NCI-H1417 treated with DMSO at 0.1 percent for 48 hours (cell line): ENCODE measurements around the gene SLC7A1.

Experiments
- DNase-seq: peaks from one replicate; lab custom pipeline; 2025; lab: John Stamatoyannopoulos, UW

SLC7A1 gene

DNA sequence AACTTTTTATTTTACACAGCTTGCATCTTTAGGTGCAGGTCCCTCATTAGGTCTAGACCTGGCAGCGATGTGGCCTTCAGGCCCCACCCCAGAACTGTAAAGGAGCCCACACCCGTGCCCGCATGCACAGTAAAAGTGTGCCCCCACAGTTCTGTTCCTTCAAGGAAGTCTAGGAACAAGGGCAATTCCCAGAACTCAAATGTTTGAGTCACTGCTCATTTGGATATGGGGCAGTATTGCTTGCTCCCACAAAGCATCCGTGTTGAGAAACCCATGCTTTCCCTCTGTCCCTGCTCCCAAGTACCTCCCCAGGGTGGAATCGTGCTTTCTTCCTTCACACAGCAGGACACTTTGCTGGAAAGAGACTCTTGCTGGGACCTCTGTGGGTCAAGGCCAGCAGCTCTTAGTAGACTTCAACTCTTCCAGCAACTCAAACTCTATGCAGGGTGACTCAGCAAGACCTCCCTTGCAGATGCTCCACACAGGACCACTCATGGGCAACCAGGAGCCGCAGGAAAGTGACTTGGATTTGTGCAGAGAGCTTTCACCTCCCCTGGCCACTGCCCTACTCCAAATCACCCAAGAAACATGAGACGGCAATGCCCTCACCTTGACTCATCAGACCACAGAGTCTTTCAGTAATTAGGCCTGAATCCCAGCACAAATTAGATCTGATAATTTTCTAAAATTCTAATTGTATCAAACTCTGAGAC is 12.3 kb downstream of the SLC7A1 start:
- no peak for DNase-seq

DNA sequence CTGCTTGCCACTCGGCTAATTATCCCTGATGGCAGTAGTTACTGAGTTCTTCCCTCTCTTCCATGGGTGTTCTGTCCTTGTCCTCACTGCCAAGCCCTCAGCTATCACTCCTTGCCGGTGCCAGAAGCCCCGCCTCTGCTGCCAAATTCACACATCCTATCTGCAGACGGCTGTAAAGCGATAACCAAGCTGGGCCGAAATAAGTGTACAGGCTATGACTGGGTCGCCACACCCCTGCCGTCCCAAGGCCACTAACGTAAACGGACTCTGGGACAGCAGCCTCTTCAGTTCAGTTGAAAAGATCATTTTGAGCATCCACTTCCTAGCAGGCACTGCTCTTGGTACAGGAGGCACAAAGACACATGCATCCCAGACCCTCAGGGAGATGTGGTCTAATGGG is 13.3 kb downstream of the SLC7A1 start:
- DNase-seq, result no peak

DNA sequence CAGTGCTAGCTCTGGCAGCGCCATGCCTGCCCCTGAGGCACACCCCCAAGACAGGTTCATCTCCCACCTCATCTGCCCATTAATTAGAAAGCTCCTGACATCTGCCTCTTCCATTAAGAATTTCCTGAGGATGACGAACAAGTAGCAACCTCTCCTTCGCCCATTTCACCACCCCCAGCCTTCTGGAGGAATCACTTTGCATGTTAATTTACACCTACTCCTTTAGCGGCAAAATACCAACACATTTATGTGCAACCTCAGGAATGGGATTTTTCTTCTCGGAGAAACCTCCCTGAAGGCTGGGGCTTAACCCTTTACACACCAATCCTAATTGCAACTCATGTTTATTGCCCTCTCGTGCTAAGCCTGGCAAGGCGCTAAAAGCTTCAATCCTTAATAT is 13.8 kb downstream of the SLC7A1 start:
- DNase-seq, result no peak

DNA sequence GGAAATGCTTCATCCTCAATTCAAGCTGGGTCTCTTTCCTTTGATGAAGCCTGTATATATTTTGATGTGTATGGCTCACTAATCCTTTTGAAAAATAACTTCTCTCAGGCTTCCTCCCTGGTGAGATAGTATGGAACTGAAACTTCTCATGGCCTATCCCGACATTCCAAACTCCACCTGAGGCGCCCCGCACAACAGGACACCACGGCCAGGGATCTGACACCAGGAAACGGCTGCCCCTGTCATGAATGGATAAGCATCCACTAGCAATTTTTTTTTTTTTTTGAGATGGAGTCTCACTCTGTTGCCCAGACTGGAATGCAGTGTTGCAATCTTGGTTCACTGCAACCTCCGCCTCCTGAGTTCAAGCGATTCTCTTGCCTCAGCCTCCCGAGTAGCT is 16.4 kb downstream of the SLC7A1 start:
- DNase-seq, result no peak

DNA sequence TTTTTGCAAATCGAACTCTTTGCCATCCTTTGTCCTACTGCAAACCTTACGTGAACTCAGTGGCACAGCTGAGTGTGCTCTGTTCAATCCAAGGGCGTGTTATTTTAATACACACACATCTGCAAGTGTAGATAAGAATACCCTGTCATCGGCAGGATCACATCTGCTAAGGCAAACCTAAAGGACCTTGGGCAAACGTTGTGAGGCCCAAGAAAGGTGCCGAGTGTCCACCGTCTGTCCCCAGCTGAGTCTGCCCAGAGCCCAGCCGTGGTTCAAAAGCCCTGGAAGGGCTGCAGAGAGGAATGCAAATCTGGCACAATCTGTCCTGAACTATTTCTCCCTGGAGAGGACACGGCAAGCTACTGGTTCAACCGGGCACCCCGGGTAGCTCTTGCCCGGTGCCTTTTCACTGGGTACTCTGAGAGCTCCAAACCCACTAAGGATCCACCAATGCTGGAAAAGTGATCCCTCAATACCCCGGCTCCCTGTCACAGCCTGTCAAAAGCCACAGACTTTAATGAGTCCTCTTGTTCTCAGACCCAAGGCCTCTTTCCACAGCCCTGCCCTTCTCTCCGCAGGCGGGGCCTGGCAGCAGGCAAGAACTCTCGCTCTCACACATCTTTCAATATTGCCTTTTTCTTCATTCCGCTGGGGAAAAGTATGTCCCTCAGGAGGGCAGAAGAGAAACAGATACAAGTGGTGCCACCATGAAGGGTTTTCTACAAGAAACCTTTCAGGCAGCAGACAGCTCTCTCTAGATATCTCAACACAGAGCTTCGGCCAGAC is 17.0 kb downstream of the SLC7A1 start:
- no peak for DNase-seq

DNA sequence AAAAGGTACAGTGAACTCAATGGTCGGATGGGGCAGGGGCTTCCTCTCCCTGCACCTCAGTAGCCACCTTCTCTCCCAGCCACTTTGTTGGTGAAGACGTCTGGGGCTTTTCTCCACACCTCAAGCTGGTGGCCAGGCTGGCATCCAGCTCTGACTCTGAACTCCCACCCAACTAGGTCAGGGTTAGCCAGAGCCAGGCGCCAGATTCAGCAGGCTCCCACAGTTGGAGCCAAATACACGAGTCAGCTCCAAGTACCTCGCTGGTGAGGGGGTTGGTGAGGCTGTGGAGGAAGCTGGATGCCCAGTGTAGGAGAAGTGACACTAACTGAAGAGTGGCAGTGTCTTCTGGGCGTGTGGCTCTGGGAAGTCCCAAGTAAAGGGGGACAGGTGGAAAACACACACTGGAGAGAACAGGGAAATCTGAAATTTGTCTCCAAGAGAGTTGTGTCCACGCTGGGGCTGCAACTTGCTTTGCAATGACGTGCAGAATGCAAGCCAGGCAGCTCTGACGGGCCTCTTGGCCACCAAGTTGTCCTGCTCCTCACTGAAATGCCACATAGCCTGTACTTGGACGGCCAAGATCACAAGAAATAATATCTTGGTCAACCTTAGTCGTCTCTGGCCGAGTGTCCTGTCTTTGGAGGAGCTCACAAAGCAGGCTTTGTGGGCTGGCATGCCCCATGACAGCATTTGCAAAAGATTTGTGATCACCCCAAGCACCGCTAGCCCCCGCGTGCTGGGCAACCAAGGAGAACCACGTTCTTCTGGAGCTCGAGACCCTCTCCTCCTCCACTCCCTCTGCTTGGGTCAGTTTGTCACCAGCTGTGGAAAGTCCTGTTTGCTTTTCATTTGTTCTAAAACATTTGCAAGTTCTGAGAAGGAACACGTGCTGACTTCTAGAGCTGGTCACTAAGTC is 18.1 kb downstream of the SLC7A1 start:
- no peak for DNase-seq

DNA sequence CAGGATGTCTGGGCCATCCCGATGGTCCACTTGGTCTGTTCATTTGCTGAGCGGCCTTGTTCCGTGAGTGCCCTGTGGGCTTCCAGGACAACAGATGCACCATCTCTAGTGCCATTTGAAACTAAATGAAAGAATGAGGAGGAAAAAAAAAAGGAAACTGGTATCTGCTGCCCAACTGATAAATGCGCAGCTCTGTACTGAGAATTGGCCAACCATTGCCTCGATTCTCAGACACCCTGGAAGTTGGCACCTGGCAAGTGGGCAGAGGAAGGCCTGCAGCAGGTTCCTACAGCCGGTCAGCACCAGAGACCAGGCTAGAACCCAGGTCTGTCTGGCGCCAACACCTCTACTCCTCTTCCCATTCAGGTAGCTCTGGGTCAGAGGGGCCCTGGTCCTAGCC is 18.9 kb downstream of the SLC7A1 start:
- no peak for DNase-seq

DNA sequence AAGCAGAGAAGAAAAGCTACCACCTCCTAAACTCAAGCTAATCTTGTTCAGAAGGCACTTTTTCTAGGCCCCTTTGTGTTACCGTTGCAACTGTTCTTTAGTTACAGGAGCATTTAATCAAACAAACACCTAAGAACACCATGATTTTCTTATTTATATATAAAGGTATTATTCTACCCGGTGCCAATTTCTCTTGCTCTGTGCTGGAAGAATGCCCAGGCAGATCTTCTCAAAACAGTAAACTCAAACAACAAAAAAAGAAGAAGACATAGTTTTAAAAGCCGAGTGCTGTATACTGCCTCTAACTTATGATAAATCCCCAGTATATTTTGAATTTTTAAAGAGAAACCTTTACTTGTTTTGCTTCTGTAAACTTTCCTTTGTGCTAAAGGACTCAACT is 20.4 kb downstream of the SLC7A1 start:
- no peak for DNase-seq

DNA sequence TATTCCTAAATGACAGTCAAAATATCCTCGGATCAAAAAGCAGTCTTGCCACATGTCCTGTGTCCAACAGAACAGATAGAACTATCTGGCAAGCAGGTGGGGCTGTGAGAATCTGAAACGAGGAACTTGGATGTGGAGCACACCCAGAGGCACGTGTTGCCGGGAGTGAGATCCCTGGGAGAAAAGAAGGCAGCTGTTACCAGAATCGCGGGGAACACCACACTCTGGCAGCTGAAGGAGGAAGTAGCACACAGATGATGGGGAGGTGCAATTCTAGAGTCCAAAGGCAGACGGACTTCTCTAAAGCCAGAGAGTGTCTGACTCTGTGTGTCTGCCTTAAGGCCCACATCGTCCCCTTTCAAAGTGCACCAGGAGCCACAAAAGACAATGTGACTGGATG is 22.3 kb downstream of the SLC7A1 start:
- no peak for DNase-seq

DNA sequence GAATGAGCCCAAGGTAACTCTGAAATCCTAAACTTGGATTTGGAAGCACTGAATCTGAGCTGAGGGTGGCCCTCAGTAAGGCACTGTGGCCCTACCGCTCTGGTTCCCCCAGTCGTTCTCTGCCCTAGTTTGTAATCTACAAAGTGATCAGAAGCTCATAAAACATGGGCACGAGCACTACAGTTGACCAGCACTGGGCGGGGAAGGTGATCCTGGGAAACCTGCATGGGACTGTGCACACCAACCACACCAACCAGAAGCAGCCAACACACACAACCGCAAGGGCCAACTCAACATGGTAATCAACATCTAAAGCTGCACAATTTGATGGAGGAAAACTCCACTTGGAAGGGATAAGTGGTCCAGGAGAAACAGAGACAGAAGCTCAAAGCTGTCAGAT is 22.9 kb downstream of the SLC7A1 start:
- no peak for DNase-seq

DNA sequence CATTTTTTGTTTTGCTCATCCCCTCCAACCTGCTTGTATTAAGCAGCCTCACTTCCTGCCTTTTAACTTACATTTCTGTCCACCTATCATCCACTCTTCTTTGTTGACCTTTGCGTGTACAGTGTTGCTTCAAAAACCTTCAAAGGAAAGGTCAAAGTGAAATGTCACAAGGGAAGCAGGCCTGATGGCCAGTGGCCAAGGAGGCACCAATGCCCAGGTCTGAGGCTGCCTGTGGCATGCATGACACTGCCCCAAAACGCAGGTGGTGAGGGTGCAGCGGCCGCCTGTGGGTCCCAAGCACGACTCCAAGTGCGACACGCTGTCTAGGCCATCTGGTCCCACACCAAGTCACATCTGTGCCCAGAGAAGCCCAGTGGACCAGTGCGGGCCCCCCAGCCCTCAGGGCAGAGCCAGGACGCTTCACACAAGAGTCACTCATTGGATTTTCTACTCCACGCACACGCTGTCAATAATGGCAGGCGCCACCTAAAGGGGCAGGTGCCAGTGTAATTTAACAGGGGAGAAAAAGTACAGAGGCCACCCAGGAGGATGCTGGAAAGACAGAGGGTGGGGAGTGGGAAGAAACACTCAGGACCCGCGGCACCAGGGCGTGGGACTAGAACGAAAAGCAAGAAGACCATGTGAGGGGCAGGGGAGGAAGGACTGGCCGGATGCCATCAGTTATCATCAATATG is 23.5 kb downstream of the SLC7A1 start:
- no peak for DNase-seq

DNA sequence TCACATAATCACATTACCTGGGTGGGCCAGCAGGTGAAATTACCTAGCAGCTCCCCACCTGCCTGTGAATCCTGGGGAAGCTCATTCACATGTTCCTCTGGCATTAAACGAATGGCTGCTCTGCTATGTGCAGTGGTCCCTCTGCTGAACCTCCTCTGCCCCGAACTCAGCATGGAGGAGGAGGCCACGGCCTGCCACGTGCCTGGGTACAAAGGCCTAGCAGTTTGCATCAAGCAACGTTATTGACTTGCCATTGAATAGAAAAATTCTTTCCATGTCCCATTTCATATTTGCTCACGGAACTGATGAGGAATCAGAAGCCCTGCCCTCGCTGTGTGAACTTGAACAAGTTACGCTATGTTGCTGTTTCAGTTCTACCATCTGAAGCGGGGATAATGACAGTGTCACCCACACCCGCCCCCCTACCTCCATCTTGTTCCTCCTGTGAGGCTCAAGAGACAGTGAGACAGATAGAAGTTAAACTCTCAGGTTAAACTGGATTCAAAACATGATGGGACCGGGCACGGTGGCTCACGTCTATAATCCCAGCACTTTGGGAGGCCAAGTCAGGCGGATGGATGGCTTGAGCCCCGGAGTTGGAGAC is 25.3 kb downstream of the SLC7A1 start:
- no peak for DNase-seq

DNA sequence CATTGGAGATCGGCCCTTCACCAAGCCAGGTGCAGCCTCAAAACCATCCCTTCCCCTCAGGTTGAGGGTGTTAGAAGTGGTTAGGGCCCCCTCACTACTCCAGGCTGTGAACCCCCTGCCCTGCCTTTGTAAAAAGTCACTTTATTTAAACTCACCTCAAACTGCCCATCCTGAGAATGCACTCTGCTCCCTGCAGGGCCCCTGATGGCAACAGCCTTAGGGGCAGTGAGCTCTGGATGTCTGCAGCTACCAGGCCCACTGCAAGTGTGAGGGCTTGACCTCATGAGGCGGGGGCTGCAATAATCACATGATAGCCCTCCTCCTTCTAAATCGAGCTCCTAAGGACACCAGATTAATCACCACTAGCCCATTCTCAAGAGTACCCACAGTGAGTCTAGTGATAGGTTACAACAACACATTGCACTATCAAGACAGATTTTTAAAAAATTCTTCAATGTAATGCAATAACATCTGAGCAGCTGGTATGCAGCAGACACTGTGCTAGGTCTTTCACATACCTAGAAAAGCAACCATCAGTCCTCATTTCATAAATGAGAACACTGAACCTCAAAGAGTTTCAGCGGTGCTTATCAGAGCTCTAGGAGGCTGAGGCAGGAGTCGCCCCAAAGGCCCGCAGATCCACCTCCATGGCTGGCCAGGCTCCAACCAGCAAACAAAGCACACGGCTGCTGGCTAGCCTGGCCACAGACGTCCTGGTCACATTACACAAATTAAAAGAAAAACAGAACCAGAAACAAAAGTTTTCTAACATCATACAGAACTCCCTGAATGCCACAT is 26.0 kb downstream of the SLC7A1 start:
- no peak for DNase-seq

DNA sequence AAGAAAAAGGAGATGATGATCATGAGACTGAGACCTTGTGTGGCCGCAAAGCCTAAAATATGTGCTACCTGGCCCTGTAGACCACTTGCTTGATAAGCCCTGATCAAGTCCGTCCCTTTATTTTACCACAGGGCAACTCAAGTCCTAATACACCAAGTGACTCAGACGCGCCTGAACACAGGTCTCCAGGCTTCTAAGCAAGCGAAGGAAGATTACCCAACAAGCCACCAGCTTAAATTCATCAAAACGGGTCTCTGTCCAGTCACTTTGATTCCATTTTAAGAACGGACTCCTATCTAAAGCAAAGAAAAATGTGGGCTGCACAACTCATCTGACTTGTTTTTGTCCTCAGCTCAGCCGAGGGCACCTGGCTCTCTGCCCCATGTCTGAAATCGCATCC is 26.8 kb downstream of the SLC7A1 start:
- DNase-seq, result no peak

DNA sequence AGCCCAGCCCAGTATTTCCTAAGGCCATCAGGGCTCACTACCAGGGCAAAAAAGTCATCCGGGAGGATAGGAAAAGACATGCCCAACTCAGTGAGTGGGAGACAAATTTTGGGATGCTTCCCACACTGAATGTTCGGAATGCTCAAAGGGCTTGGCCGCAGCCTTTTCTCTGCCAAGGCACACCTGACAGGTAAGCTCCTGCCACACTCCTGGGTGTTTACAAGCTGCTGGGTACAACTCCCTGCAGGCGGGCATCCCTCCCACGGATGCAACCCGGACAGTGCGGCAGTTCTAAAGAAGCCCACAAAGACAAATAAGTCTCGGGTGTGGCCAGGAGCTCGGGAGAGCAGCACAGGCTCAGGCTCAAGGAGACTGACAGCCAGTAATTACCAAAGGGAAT is 28.1 kb downstream of the SLC7A1 start:
- DNase-seq, result no peak

DNA sequence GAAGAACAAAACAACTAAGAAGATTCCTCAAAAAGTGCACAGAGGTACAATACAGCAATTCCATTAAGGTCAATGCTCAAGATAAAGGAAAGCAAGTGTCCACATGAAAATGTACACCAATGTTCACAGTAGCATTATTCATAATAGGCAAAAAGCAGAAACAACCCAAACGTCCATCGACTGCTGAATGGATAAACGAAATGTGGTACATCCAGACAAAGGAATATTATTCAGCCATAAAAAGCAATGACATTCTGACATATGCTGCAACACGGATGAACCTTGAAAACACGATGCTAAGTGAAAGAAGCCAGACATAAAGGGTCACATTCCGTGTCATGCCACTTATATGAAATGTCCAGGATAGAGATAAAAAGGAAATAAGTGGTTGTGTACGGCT is 29.3 kb downstream of the SLC7A1 start:
- DNase-seq, result no peak

DNA sequence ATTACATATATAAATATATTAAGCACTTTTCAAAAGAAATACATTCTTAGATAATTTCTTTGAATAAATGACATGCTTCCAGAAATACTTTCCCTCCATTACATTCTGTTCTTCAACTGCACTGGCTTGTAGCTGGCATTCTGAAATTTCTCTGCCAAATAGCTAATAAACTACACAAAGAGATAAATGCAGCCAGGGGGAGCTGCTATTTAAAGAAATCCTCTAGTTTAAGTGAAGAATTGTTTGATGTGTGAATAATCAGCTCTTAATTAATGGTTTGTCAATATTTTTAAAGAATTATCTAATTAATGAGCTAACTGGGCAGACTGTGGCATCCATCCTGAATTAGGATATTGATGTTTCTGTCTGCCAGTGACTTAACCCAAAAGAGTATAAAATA is 30.7 kb downstream of the SLC7A1 start:
- no peak for DNase-seq

DNA sequence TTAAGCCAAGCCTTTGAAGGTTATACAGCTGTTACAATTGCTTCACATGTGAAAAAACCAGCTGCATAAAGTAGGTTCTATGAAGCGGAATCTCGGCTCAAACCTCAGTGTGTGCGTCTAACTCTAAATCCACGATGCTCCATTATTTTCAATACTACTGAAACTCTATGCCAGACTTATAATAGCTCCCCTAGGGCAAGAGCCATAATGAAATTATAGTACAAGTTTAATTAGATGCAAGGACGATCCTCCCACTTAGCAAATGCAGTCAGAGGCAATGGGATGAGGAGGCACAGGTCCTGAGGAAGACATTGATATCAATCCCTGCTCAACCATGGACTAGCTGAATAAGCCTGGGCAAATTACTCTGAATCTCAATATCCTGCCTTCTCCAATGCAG is 31.1 kb downstream of the SLC7A1 start:
- DNase-seq, result no peak

DNA sequence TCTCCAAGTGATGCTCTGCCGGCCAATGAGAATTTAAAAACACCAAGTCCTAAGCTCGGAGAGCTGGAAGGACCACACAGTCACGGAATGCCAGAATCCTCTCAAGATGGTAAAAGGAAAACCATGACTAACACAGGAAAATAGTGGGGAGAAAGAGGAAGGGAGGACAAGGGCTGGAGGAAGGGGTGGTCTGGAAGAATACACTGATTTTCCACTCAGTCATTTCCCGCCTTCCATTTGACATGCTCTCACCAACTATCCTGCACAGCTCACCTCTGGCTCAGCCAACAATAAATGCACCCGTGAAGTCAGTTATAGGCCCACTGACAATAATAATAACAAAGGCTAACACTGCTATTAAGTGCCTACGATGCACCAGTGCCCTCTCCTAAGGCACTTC is 31.5 kb downstream of the SLC7A1 start:
- DNase-seq, result no peak

DNA sequence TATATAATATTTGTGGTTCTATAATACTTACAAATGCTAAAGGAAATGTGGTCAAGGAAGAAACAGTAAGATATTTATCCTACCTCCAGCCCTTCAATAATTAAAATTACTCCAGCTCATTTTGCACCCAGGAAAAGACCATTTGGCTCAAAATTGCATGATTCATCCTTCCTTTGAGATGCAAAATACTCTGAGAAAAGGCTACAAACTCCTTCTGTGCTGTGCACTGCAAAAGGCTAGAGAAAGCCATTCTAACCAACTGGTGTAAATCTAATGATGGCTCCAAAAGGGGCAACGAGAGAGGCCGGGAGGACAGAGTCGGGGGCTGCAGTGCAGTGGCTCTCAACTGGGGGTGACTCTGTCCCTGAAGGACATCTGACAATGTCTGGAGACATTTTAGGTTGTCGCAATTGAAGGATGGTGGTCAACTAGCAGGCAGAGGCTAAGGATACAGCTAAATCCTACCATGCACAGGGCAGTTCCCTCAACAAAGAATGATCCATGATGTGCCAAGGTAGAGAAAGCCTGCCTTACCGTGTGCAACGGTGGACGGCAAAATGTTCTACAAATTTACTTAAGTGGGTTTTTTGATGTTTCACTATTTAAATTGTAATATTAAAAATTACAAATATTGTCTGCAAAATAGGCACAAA is 32.6 kb downstream of the SLC7A1 start:
- DNase-seq, result no peak
